NCI-H1048 (cell line): ENCODE data around the gene PWP2.
"Not testable (repeated sequence)": the region's sequence is repeated elsewhere in the genome, so short reads cannot be mapped to it uniquely, and the experiment has no call there.

Experiments
- DNase-seq: peaks from one replicate; lab custom pipeline; 2025; lab: John Stamatoyannopoulos, UW

The PWP2 gene

DNA sequence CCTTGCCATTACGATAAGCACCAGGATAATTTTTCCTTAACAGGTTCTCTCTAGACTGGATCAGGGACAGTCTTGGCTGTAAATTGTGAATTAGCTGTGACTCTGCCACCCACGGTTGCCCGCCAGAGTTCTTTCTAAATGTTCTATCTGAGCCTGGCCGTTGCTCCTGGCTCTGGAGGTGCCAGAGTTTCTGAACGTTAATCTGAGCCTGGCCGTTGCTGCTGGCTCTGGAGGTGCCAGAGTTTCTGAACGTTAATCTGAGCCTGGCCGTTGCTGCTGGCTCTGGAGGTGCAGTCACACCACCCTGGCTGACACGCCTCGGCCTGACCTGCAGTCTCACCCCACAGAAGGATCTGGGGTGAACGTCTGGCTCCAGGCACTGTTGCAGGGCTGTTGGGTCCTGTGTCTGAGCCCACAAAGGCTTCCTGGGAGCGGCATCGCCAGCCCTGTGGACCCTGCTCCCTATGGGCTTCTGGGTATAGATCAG is 56.0 kb downstream of the PWP2 start:
- DNase-seq: not testable (repeated sequence)

DNA sequence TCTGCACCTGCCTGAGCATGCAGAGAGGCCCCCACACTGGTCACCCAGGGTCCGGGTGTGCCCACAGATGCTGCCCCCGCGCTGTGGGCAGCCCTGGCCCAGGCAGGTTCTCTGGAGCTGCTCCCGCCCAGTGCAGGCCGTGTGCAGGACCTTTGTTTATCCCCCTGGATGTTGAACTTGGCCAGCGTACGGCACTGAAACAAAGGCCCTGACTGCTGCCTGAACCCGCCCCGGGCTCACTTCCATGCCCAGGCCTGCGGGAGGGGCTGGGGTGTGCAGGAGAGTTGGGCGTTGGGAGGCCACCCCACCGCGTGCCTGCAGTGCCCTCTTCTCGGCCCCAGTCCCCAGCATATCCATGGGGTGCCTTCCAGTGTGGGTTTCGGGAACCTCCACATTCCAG is 58.7 kb downstream of the PWP2 start:
- DNase-seq: not testable (repeated sequence)

DNA sequence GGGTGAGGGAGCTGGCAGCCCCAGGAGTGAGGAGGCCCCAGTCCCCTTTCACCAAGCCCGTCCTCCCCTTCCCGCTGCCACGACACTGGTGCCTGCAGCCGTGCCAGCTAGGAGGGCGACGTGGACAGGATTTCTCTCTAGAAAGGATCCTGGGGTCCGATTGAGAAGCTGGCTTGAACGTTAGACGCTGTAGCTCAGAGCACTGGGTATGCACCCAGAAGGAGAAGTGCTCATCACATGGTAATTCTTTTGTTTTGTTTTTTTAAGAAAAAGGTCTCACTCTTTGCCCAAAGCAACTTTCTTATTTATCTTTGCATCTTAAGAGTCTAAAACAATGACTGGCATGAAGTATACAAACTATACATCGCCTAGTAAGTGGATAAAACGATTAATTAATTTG is 60.3 kb downstream of the PWP2 start:
- DNase-seq: not testable (repeated sequence)

DNA sequence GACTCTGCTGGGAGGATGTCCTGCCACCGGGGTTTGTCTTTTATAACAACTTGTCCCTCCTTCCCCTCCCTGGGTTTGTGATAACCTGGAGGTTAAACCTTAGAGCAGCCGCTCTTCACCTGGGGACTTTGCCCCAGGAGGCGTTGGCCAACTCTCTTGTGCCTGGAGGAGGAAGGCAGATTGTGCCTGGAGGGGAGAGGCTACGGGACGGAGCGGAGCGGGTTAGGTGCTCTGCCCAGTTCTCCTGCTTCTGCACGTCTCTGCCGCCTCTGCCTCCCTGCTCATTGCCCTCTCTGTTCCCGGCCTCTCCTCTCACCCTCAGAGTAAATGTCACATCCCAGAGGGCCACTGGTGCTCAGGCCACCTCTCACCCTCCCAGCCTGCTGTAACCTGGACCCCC is 63.1 kb downstream of the PWP2 start:
- not testable (repeated sequence) for DNase-seq

DNA sequence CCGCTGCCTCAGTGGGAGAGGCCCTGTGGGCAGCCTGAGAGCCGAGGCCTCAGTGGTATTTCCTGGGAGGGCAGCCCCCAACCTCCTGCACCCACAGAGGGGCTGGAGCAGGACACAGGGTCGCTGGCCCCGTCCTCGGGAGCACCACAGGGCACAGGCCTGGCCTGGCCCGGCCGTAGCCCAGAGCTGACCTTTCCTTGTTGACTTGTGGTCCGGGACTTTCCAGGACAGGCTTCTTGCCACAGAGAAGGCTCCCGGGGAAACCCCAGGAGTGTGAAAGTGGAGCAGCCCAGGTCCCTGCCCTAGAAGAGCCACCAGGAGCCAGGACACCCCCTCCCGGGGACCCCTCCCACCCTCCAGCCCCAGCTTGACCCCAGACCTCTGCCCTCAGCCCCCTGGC is 63.7 kb downstream of the PWP2 start:
- DNase-seq: not testable (repeated sequence)

DNA sequence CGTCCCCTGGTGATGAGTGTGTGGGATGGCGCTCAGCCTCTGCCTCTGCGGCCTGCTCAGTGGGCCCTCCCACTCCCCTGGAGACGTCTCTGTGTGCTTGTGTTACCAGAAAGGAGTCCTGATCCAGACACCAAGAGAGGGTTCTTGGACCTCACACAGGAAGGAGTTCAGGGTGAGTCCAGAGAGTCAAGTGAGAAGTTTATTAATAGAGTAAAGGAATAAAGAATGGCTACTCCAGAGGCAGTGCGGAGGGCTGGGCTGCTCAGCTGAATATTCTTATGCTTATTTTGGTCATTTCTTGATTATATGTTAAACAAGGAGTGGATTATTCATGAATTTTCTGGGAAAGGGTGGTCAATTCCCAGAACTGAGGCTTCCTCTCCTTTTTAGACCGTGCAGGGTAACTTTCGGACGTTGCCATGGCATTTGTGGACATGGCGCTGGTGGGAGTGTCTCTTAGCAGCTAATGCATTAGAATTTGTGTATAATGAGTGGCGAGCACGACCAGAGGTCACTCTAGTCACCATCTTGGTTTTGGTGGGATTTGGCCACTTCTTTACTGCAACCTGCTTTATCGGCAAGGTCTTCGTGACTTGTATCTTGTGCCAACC is 64.9 kb downstream of the PWP2 start:
- DNase-seq: not testable (repeated sequence)

DNA sequence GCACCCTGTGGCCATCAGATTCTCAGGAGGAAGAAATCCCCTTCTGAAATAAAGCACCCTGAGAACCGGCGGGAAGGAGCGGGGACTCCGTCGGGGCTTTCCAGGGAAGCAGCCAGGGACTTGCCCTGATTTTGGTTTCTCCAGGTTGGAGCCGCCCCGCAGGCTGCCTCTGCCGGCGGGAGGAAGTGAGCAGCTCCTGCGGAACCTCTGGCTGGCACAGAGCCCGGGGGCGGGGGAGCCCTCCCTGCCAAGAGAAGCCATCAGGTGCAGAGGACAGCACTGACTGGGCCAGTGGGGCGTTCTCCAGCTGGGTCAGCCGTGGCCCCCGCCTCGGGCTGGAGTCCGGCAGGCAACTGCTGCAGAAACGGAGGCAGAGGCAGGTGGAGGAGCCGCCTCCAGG is 65.5 kb downstream of the PWP2 start:
- not testable (repeated sequence) for DNase-seq

DNA sequence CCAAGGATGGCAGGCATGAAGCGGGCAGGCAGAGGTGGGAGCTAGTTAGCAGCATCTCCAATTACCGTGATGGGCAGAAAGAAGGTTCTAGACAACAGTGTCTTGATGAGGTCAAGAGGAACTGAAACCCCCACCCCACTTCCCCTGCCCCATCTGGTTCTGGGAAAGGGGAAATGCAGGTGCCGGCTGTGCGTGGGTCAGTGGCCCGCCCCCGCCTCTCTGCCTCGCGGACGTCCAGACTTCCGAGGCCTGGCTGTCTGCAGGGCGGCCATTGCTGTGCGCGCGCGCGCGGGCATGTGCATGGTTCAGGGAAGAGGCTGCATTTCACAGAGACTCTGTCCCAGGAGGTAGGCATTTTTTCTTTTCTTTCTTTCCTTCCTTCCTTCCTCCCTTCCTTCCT is 68.0 kb downstream of the PWP2 start:
- not testable (repeated sequence) for DNase-seq

DNA sequence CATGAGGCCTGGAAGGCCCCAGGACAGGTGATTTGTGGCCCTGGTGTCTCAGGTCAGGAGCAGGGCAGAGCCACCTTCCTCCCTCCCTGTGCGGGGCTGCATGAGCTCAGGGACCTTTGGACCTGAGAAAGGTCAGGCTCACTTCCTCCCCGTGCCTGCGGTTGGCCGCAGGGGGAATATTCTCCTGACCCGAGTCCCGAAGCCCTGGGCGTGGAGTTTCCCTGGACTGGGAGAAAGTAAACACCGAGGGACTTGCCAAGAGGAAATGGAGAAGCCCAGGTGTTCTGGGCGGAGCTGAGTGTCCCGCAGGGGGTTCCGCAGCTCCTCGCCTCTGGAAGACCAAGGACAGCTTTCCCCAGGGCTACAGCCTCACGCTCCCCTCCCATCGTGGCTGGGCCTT is 68.9 kb downstream of the PWP2 start:
- DNase-seq: not testable (repeated sequence)
